Activated CD8-positive, alpha-beta memory T cell treated with anti-CD3 and anti-CD28 coated beads, Interleukin-2, amount 50 U/mL, for 1 hour (primary cell): ENCODE measurements around the gene SLC30A4.
"Not testable (repeated sequence)": the region's sequence is repeated elsewhere in the genome, so short reads cannot be mapped to it uniquely, and the experiment has no call there.

Source experiments
- DNase-seq: peaks from one replicate; pipeline ENCODE4 v3.0.0-alpha.2; 2020; ENCODE audit errors: extremely low read depth

Gene SLC30A4, protein sequence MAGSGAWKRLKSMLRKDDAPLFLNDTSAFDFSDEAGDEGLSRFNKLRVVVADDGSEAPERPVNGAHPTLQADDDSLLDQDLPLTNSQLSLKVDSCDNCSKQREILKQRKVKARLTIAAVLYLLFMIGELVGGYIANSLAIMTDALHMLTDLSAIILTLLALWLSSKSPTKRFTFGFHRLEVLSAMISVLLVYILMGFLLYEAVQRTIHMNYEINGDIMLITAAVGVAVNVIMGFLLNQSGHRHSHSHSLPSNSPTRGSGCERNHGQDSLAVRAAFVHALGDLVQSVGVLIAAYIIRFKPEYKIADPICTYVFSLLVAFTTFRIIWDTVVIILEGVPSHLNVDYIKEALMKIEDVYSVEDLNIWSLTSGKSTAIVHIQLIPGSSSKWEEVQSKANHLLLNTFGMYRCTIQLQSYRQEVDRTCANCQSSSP

GRCh38 chr15:45522328-45523165, at the start of gene SLC30A4:
Gene SLC30A4 (minus strand): TSS chr15:45522755. CDS start chr15:45522354, 401 bp downstream.
- peak; percentile 11 for DNase-seq

GRCh38 chr15:45555934-45556608, 33.5 kb upstream of the SLC30A4 start:
- DNase-seq: no peak

DNA sequence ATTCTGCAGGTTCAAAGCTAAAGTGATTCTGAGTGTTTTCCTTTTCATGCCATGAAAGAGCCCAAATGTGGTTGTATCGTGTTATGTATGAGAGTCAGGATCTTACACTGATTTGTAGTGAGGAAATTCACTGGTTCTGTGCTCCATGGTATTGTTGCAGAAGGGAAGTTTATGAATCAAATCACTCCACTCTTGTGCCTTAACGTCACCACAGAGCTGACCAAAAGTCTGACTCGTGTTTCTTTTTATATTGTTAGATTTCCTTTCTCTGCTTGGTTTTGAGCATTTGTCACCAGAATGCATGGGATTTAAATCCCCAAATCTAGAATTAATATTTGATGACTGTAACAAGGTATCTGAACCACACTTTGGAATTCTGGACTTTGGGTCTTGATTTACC, 29.1 kb upstream of the SLC30A4 start:
- no peak for DNase-seq

- DNase-seq: no peak
Measured at GRCh38 chr15:45550436-45550835, 27.9 kb upstream of the SLC30A4 start.

DNA sequence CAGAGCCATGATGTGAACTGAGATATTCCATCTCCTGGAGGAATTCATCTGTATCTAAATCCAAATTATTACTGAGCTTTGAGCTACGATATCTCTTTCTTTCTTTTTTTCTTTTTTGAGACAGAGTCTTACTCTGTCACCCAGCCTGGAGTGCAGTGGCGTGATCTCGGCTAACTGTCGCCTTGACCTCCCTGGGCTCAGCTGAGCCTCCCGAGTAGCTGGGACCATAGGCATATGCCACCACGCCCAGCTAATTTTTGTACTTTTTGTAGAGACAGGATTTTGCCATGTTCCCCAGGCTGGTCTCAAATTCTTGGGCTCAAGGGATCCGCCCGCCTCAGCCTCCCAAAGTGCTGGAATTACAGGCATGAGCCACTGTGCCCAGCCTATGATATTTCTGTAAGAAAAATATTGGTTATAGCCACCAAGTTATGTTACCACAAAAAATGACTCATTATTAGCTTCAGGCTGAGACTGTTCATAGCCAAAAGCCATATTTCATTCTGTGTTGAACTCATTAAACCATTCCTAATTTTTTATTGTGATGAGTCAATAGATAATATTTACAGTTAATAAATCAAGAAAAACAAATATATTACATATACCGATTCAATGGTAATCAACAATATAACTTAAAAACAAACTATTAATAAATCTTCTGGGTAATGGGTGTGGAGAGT, 27.1 kb upstream of the SLC30A4 start:
- DNase-seq: no peak

DNA sequence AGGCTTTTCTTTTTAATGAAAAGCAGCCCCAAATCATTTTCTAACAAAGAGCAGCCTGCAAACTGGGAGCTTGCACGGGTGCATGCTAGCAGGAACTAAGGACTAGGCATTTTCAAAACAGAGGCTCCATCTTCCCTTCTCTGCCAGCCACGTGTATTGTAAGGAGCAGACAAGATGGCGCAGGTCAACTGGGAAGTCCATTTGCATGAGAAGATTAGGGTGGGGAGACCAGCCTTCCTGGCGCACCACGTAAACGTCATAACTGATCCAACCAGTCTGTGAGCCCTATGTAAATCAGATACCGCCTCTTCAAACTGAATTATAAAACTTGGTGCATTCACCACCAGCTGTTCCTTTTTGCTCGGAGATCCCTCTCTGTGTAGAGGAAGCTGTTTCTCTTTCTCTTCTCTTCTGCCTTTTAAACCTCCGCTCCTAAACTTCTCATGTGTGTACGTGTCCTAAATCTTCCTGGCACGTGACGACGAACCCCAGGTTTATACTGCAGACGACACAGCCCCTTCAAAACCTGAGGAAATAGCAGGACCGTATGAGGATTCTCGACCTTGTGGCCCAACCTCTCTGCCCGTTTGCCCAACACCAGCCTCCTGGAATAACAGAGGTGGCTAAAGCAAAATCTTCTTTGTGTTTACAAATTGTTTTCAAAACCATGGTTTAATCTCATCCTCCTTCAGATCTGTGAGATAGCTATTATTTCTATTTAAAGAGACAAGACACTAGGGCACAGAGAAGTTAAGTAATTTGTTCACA, 26.4 kb upstream of the SLC30A4 start:
- no peak for DNase-seq

DNA sequence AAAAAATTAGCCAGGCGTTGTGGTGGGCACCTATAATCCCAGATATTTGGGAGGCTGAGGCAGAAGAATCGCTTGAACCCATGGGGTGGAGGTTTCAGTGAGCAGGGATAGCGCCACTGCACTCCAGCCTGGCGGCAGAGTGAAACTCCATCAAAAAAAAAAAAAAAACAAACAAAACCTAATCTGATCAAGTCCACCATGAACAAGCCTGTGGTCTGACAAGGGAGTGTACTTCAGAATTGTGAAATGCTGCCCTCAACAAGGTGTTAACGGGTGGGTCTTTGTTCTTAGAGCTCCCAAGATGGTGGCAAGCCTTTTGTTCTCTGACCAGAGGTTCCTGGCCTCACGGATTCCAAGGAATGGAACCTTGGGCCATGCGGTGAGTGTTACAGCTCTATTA, 24.2 kb upstream of the SLC30A4 start:
- no peak for DNase-seq

GRCh38 chr15:45544266-45545023, 21.9 kb upstream of the SLC30A4 start:
- DNase-seq: no peak

- no peak for DNase-seq
Measured at GRCh38 chr15:45543051-45543450, 20.5 kb upstream of the SLC30A4 start.

DNA sequence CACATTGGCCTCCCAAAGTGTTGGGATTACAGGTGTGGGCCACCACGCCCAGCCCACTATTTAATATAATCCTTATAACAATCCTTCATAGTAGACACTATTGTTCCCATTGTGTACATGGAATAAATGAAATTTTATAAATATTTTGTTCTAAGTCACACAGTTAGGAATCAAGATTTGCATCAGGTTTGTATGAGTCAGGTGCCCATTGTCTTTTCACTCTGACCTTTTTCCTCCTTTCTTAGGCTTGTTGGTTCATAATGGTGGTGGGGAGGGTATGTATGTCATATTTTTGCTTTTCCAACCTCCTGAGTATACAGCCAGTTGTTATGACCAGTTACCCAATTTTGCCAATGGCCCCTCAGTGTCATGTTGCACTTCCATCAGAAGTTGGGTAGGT, 18.0 kb upstream of the SLC30A4 start:
- no peak for DNase-seq

- no peak for DNase-seq
Measured at GRCh38 chr15:45539680-45540079, 17.1 kb upstream of the SLC30A4 start.

DNA sequence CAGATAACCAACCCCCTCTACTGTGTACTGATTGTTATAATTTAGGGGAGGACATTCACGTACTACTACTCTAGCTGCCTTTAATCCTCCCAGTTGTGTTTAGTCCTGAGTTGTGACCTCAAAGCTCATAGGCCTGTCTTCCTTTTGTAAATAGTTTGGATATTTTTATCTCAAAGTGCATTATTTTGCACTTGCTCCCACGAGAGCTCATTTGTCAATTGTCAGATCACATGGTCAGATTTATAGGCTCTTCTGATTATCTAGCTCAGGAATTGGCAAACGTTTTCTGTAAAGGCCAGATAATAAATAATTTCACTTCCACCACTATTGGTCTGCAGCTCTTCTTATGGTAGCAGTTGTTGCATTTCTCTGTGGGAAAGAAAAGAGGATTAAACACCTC, 14.4 kb upstream of the SLC30A4 start:
- no peak for DNase-seq

DNA sequence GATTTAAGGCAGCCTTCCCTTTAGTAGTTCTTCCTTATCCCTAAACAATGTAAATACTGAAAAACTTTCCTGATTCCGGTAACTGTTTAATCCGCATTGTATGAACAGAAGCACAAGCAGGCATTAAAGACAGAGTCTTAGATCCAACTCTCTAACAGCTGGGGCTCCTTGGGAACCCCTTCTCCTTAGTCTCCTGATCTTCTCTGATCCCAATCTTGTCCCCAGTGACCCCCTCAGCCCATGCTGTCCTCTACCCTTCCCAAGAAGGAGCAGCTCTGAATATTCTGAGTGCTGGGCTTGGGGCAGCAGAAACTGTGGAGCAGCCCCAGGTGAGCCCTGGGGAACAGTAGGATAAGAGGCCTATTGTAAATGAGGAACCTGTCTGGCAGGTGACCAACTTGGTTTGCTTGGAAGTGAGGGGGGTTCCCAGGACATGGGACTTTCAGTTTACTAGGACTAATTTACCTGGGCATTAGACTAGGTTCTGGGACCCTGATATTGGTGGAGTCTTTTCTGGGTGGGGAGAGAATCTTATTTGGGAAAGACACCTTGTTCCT, 13.0 kb upstream of the SLC30A4 start:
- DNase-seq: no peak

DNA sequence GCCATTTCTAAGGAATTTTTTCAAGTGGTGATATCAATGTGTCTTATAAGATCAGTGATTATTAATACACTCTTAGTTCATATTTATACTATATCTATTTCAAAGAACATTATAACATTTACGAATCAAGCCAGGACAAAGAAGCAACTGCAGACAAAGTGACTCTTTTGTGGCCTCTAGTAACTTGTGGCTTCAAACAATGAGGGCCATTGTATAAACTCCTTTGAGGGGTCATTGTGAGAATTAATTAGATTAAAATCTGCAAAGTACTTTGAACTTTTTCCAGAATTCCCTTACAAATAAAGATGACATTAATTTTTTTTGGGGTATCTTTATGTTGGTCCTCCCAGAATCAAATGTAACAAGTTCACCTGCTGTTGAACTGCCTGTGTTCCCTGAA, 12.3 kb upstream of the SLC30A4 start:
- DNase-seq: no peak

- DNase-seq: not testable (repeated sequence)
Measured at GRCh38 chr15:45532892-45533291, 10.3 kb upstream of the SLC30A4 start.

GRCh38 chr15:45529613-45530012, 7.1 kb upstream of the SLC30A4 start:
- no peak for DNase-seq

DNA sequence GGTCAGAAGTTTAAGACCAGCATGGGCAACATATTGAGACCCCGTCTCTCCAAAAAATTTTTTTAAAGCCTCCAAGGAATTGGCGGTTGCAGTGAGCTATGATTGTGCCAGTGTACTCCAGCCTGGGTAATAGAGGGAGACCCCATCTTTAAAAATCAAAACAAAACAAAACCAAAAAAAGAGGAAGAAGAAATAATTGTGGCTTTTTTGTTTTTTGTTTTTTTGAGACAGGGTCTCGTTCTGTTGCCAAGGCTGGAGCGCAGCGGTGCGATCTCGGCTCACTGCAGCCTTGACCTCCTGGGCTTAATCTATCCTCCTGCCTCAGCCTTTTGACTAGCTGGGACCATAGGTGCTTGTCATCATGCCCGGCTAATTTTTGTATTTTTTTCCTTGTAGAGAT, 4.5 kb upstream of the SLC30A4 start:
- DNase-seq: no peak

DNA sequence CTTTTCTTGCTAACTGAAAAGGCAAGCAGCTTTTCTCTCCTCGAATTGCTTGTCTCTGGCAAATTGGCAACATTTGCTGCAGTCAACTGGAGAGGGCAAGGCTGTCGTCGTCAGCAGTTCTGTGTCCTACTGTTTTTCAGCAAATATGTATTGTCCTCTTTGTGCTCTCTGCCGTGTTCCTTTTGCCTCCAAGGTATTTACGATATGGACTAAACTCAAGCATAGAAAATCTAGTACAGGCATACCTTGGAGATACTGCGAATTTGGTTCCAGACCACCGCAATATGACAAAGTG, 558 bp upstream of the SLC30A4 start:
- no peak for DNase-seq

- DNase-seq: no peak
Measured at GRCh38 chr15:45521596-45522327, 793 bp downstream of the SLC30A4 start.
